ENCODE data around the gene UBE2U.
"Not testable (repeated sequence)": the region's sequence is repeated elsewhere in the genome, so short reads cannot be mapped to it uniquely, and the experiment has no call there.

Gene UBE2U

GRCh38 chr1:64194168-64195080 is 9.0 kb upstream of the UBE2U start:
- no peak for DNase-seq

- no peak for DNase-seq
Measured at GRCh38 chr1:64195081-64195395, 8.4 kb upstream of the UBE2U start.

GRCh38 chr1:64196074-64196870 is 7.2 kb upstream of the UBE2U start:
- DNase-seq = no peak

GRCh38 chr1:64197076-64197475 is 6.3 kb upstream of the UBE2U start:
- no peak for DNase-seq

- no peak for DNase-seq
Measured at GRCh38 chr1:64199154-64199553, 4.3 kb upstream of the UBE2U start.

- no peak for DNase-seq
Measured at GRCh38 chr1:64200064-64200463, 3.4 kb upstream of the UBE2U start.

- DNase-seq = no peak
Measured at GRCh38 chr1:64209221-64209620, 5.8 kb downstream of the UBE2U start.

GRCh38 chr1:64212031-64212430 is 8.6 kb downstream of the UBE2U start:
- no peak for DNase-seq

- no peak for DNase-seq
Measured at GRCh38 chr1:64215576-64215975, 12.2 kb downstream of the UBE2U start.

- DNase-seq = no peak
Measured at GRCh38 chr1:64220241-64220640, 16.8 kb downstream of the UBE2U start.

- no peak for DNase-seq
Measured at GRCh38 chr1:64223329-64224151, 20.1 kb downstream of the UBE2U start.

GRCh38 chr1:64224236-64224635 is 20.8 kb downstream of the UBE2U start:
- not testable (repeated sequence) for DNase-seq

- DNase-seq = no peak
Measured at GRCh38 chr1:64228167-64228957, 24.9 kb downstream of the UBE2U start.

- no peak for DNase-seq
Measured at GRCh38 chr1:64229307-64229706, 25.9 kb downstream of the UBE2U start.

- no peak for DNase-seq
Measured at GRCh38 chr1:64231153-64231552, 27.7 kb downstream of the UBE2U start.

- DNase-seq = no peak
Measured at GRCh38 chr1:64231654-64232053, 28.2 kb downstream of the UBE2U start.

- no peak for DNase-seq
Measured at GRCh38 chr1:64234714-64235113, 31.3 kb downstream of the UBE2U start.

- DNase-seq = no peak
Measured at GRCh38 chr1:64235181-64235580, 31.8 kb downstream of the UBE2U start.

GRCh38 chr1:64235910-64236309 is 32.5 kb downstream of the UBE2U start:
- DNase-seq = no peak

GRCh38 chr1:64236541-64236954 is 33.1 kb downstream of the UBE2U start:
- DNase-seq = no peak

- not testable (repeated sequence) for DNase-seq
Measured at GRCh38 chr1:64239519-64239918, 36.1 kb downstream of the UBE2U start.

- no peak for DNase-seq
Measured at GRCh38 chr1:64240206-64240605, 36.8 kb downstream of the UBE2U start.

Data from activated CD4-positive, alpha-beta T cell treated with anti-CD3 and anti-CD28 coated beads, Interleukin-2, amount 50 U/mL, for 4 hours (primary cell).